Transverse colon (tissue), 3 donors: ENCODE measurements around the gene NBEA.

ENCODE experiments used
- EP300 ChIP-seq: sonication (generic); formaldehyde crosslinking; IDR thresholded peaks from one replicate; pipeline ENCODE4 v1.6.1; 2017; ENCODE audit warnings: antibody characterized with exemption, low read depth
- TF ChIP-seq, protein P1 (sequence below), 5 experiments: fragments of 200-600 bp in 3 of 5; fragments of 450-650 bp in 2 of 5; sonication (generic) in 3 of 5; IDR thresholded peaks; 1 replicate in 2 of 5; 2 replicates in 3 of 5; pipeline ENCODE4 v1.5.1; 2016 to 2017; ENCODE audit warnings: antibody characterized with exemption in 5 of 5, inconsistent platforms in 3 of 5, mild to moderate bottlenecking in 2 of 5, moderate library complexity in 1 of 5

DNA sequence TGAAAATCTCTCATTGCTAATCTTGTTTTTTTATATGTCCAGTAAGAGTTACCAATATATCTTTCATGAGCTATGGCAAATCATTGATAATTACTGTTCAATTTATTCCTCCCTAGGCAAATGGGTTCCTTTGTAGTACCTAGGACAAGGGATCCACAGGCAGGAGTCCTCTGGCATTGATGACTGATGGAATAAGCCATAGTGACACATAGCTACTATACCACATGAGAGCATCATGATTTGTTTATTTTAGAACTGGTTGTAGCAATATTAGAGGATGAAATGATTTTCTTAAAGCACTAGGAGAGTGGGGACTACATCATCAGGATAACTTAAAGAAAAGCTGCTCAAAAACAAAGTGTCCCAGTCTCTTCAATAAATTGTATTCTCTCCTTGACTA lies 556.2 kb downstream of the NBEA start:
- TF ChIP-seq, protein P1, sequence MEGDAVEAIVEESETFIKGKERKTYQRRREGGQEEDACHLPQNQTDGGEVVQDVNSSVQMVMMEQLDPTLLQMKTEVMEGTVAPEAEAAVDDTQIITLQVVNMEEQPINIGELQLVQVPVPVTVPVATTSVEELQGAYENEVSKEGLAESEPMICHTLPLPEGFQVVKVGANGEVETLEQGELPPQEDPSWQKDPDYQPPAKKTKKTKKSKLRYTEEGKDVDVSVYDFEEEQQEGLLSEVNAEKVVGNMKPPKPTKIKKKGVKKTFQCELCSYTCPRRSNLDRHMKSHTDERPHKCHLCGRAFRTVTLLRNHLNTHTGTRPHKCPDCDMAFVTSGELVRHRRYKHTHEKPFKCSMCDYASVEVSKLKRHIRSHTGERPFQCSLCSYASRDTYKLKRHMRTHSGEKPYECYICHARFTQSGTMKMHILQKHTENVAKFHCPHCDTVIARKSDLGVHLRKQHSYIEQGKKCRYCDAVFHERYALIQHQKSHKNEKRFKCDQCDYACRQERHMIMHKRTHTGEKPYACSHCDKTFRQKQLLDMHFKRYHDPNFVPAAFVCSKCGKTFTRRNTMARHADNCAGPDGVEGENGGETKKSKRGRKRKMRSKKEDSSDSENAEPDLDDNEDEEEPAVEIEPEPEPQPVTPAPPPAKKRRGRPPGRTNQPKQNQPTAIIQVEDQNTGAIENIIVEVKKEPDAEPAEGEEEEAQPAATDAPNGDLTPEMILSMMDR (IDR thresholded peaks at IDR 0.05) = no peak
- no peak for TF ChIP-seq EP300
